Activated naive CD4-positive, alpha-beta T cell treated with anti-CD3 and anti-CD28 coated beads, Interleukin-2, amount 50 U/mL, for 24 hours (primary cell): Measurements from ENCODE around the gene PRKAA2.

ENCODE experiments used
- H3K27ac Mint-ChIP-seq: one replicate; pipeline ENCODE4 v1.8.0; 2021; ENCODE audit warnings: mild to moderate bottlenecking, mixed read lengths
- H3K27me3 Mint-ChIP-seq: one replicate; pipeline ENCODE4 v1.8.0; 2021; ENCODE audit warnings: mixed read lengths
- H3K36me3 Mint-ChIP-seq: one replicate; pipeline ENCODE4 v1.8.0; 2021; ENCODE audit warnings: mixed read lengths
- H3K4me1 Mint-ChIP-seq: one replicate; pipeline ENCODE4 v1.8.0; 2021; ENCODE audit warnings: mixed read lengths
- H3K4me3 Mint-ChIP-seq: one replicate; pipeline ENCODE4 v1.8.0; 2021; ENCODE audit warnings: mild to moderate bottlenecking, mixed read lengths
- H3K9me3 Mint-ChIP-seq: one replicate; pipeline ENCODE4 v1.8.0; 2021; ENCODE audit warnings: mixed read lengths

The PRKAA2 gene

GRCh38 chr1:56728964-56729363 lies 83.8 kb downstream of the PRKAA2 start:
- Mint-ChIP-seq H3K4me3 (no peak overlapping the region), H3K9me3 (peaks cover 4% of the 10 kb centered on the region), H3K27me3 (peaks cover 22% of the 10 kb centered on the region), H3K4me1 (no peaks in the 10 kb centered on the region), H3K36me3 (no peaks in the 10 kb centered on the region), H3K27ac (no peak overlapping the region)

- Mint-ChIP-seq H3K9me3 (peaks cover 9% of the 10 kb centered on the region), H3K36me3 (no peaks in the 10 kb centered on the region), H3K4me1 (no peaks in the 10 kb centered on the region), H3K27me3 (peaks cover 5% of the 10 kb centered on the region), H3K27ac (no peak overlapping the region), H3K4me3 (no peak overlapping the region)
Observed at GRCh38 chr1:56745231-56745630, 100.1 kb downstream of the PRKAA2 start.

DNA sequence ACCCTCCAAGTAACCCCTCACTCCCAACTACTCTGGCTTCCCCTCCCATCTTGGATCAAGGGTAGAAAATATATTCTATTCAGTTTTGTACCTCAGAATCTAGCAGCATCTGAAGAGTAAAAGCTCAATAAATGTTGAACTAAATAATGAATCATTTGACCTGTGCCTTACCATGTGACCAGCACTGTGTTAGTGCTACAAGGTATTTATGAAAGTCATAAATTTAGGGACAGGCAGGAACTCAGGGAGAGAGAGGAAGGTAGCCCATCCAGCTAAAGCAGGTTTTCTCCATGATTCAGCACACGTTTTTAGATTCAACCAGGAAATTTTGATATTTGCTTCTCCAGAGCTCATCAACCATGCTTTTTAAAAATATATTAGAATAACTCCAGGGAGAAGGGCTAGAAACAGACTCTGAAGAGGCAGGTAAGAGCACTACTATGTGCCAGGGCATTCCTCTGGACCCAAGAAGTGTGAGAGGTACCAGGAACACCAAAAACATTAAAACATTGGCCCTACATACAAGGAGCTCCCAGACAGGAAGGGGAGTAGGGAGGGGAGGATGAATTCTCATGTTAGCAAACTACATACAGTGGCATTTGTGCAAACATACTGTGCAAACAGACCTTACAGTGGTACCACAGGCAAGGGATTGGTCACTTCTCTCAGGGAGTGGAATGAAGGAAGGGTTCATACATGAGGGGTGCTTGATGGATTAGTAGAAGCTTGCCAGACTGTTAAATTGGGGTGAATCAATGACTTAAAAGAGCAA lies 109.8 kb downstream of the PRKAA2 start:
- Mint-ChIP-seq H3K9me3 (no peaks in the 10 kb centered on the region), H3K4me3 (no peak overlapping the region), H3K27me3 (peaks cover 13% of the 10 kb centered on the region), H3K27ac (no peak overlapping the region), H3K4me1 (no peaks in the 10 kb centered on the region), H3K36me3 (no peaks in the 10 kb centered on the region)

DNA sequence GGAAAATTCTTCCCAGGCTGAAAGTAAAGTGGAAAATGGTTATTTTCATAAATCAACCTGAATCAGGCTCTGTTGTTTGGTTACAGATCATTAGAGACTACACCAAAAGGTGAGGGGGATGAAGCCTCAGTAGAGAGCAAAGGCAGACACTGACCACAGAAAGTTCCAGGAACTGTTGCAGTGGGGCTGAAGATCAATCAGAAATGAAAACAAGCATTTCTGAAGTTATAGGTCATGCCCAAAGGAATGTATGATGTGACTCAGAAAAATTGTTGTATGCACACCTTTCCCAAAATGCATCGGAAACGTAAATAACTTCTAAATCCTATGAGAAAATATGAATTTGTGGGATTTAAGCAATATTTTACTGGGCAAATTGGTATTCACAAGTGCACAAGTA lies 110.8 kb downstream of the PRKAA2 start:
- peaks cover 15% of the 10 kb centered on the region for H3K27me3 Mint-ChIP-seq
- no peak overlapping the region for H3K27ac Mint-ChIP-seq
- H3K4me1 Mint-ChIP-seq = no peaks in the 10 kb centered on the region
- no peaks in the 10 kb centered on the region for H3K36me3 Mint-ChIP-seq
- H3K9me3 Mint-ChIP-seq = no peaks in the 10 kb centered on the region
- no peak overlapping the region for H3K4me3 Mint-ChIP-seq

- Mint-ChIP-seq H3K27me3 (peaks cover 10% of the 10 kb centered on the region), H3K36me3 (no peaks in the 10 kb centered on the region), H3K4me3 (no peak overlapping the region)
Observed at GRCh38 chr1:56758135-56758534, 113.0 kb downstream of the PRKAA2 start.

GRCh38 chr1:56758794-56759193 lies 113.7 kb downstream of the PRKAA2 start:
- Mint-ChIP-seq H3K27me3 (peaks cover 13% of the 10 kb centered on the region), H3K36me3 (no peaks in the 10 kb centered on the region), H3K4me1 (no peaks in the 10 kb centered on the region), H3K9me3 (no peaks in the 10 kb centered on the region), H3K4me3 (no peak overlapping the region), H3K27ac (no peak overlapping the region)

More at GRCh38 chr1:56758135-56758534, 113.0 kb downstream of the PRKAA2 start:
- no peaks in the 10 kb centered on the region for H3K4me1 Mint-ChIP-seq
- no peak overlapping the region for H3K27ac Mint-ChIP-seq
- no peaks in the 10 kb centered on the region for H3K9me3 Mint-ChIP-seq
